BJ (cell line): ENCODE results near the gene DZIP1L. TPM values are rescaled to one million over a fixed set of nuclear protein-coding genes. Genes with fewer than 3 reads are reported as not detected.

Source experiments
- CTCF ChIA-PET: fragments of 350-600 bp; formaldehyde crosslinking; extraction: SDS; loops from one replicate; lab custom pipeline; 2021; ENCODE audit warnings: antibody characterized with exemption, inconsistent platforms; lab: Yijun Ruan, JAX
- POLR2A ChIA-PET: fragments of 300-600 bp; sonication (Branson Sonifier 250); formaldehyde crosslinking; extraction: SDS; loops from one replicate; lab custom pipeline; 2021; ENCODE audit warnings: antibody characterized with exemption; lab: Charles Lee
- DNase-seq: peaks from one replicate; pipeline ENCODE4 v3.0.0-alpha.2; 2011; ENCODE audit warnings: low read depth
- H3K27me3 ChIP-seq: 2 replicates; pipeline ENCODE4 v1.6.0; 2011; ENCODE audit warnings: low read length; ENCODE audit not compliant: control insufficient read depth, insufficient read depth
- H3K36me3 ChIP-seq: 2 replicates; pipeline ENCODE4 v1.5.1; 2011; ENCODE audit warnings: low read length; ENCODE audit not compliant: control insufficient read depth, insufficient read depth
- H3K4me3 ChIP-seq: 2 replicates; pipeline ENCODE4 v1.5.1; 2011; ENCODE audit warnings: low read depth, mild to moderate bottlenecking, control low read depth, low read length
- CTCF ChIP-seq: IDR thresholded peaks from 2 replicates; pipeline ENCODE4 v1.5.1; 2011; ENCODE audit warnings: low read depth, mild to moderate bottlenecking, control low read depth, inconsistent platforms, low read length, moderate library complexity; ENCODE audit not compliant: insufficient read depth
- polyA plus RNA-seq: library from polyadenylated mRNA; depleted of rRNA; stranded (reverse); fragments of >200 nt; gene quantifications from 2 replicates; pipeline ENCODE4 v1.2.3, GENCODE V29; 2011

The DZIP1L gene
- polyA plus RNA-seq, 1 experiment: 12.7 TPM

- ChIA-PET POLR2A (interaction anchor here (0.7 to 1.1 kb wide), 2 partner anchors 12 to 26 kb away, joined by 3 to 5 read pairs; no protein-coding TSS in a partner anchor), CTCF (interaction anchor here (1.0 to 3.0 kb wide), 4 partner anchors 13 to 47 kb away, joined by 4 to 13 read pairs (median 6); no protein-coding TSS in a partner anchor)
- Histone ChIP-seq H3K36me3 (peaks cover 2% of the 10 kb centered on the region), H3K27me3 (no peaks in the 10 kb centered on the region), H3K4me3 (peak overlapping the region; percentile 81)
- DNase-seq: no peak
- TF ChIP-seq CTCF: no peak
Observed at GRCh38 chr3:138114431-138114918, 933 bp downstream of the DZIP1L start.

GRCh38 chr3:138113326-138113725 lies 2.1 kb downstream of the DZIP1L start:
- ChIA-PET POLR2A (interaction anchor here (0.7 kb wide), 1 partner anchor 9 kb away, joined by 3 read pairs; no protein-coding TSS in a partner anchor), CTCF (interaction anchor here (1.8 to 3.0 kb wide), 3 partner anchors 19 to 46 kb away, joined by 5 to 13 read pairs (median 5); no protein-coding TSS in a partner anchor)
- H3K4me3 ChIP-seq: no peak overlapping the region
- no peak for DNase-seq
- H3K27me3 ChIP-seq: no peaks in the 10 kb centered on the region
- TF ChIP-seq CTCF: no peak
- peaks cover 2% of the 10 kb centered on the region for H3K36me3 ChIP-seq

- POLR2A ChIA-PET: no interaction called here
- TF ChIP-seq CTCF: no peak
- no peak for DNase-seq
- H3K27me3 ChIP-seq: no peaks in the 10 kb centered on the region
- CTCF ChIA-PET: interaction anchor here (0.9 to 3.0 kb wide), 4 partner anchors 10 to 48 kb away, joined by 3 to 13 read pairs (median 4); no protein-coding TSS in a partner anchor
- H3K36me3 ChIP-seq: peaks cover 6% of the 10 kb centered on the region
- H3K4me3 ChIP-seq: no peak overlapping the region
Observed at GRCh38 chr3:138112362-138112761, 3.0 kb downstream of the DZIP1L start.

GRCh38 chr3:138105598-138105997 lies 9.8 kb downstream of the DZIP1L start:
- POLR2A ChIA-PET: no interaction called here
- Histone ChIP-seq H3K4me3 (no peak overlapping the region), H3K36me3 (peaks cover 15% of the 10 kb centered on the region), H3K27me3 (no peaks in the 10 kb centered on the region)
- no peak for DNase-seq
- TF ChIP-seq CTCF: no peak
- CTCF ChIA-PET: interaction anchor here (0.5 to 1.0 kb wide), 3 partner anchors 18 to 29 kb away, joined by 3 read pairs; no protein-coding TSS in a partner anchor

GRCh38 chr3:138103466-138103865 lies 11.9 kb downstream of the DZIP1L start:
- TF ChIP-seq CTCF: no peak
- ChIA-PET POLR2A (no interaction called here), CTCF (interaction anchor here (1.3 kb wide), 1 partner anchor 15 kb away, joined by 3 read pairs; no protein-coding TSS in a partner anchor)
- H3K4me3 ChIP-seq: no peak overlapping the region
- DNase-seq: no peak
- H3K27me3 ChIP-seq: no peaks in the 10 kb centered on the region
- H3K36me3 ChIP-seq: peaks cover 17% of the 10 kb centered on the region
